H1 (cell line): Measurements from ENCODE around the gene ZNF256.

Source experiments
- CHD1 ChIP-seq: IDR thresholded peaks from 2 replicates; pipeline ENCODE4 v1.6.1; 2012; ENCODE audit warnings: low read depth, low read length, improper control_type of control experiment
- JUND ChIP-seq: IDR thresholded peaks from 2 replicates; pipeline ENCODE4 v1.6.1; 2011; ENCODE audit warnings: mild to moderate bottlenecking, improper control_type of control experiment, low read length
- SIN3A ChIP-seq, 2 experiments: IDR thresholded peaks in 1 of 2; conservative IDR thresholded peaks in 1 of 2; 2 replicates each; pipeline ENCODE4 v1.6.1; 2011 to 2012; ENCODE audit warnings: low read length in 2 of 2, improper control_type of control experiment in 1 of 2, low read depth in 1 of 2, mild to moderate bottlenecking in 1 of 2
- TCF12 ChIP-seq: IDR thresholded peaks from 2 replicates; pipeline ENCODE4 v1.6.1; 2011; ENCODE audit warnings: low read depth, mild to moderate bottlenecking, low read length
- TF ChIP-seq, protein P1 (sequence below), 3 experiments: IDR thresholded peaks; 1 replicate in 2 of 3; 2 replicates in 1 of 3; pipeline versions ENCODE4 v1.5.1 to v1.6.1; 2011; ENCODE audit warnings: low read length in 3 of 3, mild to moderate bottlenecking in 3 of 3, inconsistent platforms in 2 of 3, low read depth in 1 of 3, moderate library complexity in 1 of 3; ENCODE audit not compliant: insufficient read depth in 1 of 3; ENCODE audit errors: control extremely low read depth in 1 of 3

DNA sequence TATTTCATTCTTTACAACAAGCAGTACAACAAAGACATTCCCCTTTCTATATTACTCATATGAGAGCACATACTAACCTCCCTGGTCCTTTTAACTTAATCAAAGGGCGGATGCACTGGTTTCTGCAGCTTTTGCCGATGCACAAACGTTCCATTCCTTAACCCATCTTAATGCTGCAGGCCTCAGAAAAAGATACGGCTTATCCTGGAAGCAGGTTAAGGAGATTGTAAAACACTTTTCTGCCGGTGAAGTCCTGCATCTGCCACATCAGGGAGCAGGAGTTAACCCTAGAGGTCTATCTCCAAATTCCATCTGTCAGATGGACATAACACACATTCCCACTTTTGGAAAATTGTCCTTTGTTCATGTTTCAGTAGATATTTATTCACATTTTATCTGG lies 47.2 kb downstream of the ZNF256 start:
- TF ChIP-seq TCF12 (no peak), CHD1 (no peak), JUND (no peak), SIN3A (conservative IDR thresholded peaks at IDR 0.05 in 1 of 2, IDR thresholded peaks at IDR 0.05 in 1 of 2; ENCODE audit: low read depth in 1 of 2, low read length in 2 of 2) (no peak)
- TF ChIP-seq, protein P1, sequence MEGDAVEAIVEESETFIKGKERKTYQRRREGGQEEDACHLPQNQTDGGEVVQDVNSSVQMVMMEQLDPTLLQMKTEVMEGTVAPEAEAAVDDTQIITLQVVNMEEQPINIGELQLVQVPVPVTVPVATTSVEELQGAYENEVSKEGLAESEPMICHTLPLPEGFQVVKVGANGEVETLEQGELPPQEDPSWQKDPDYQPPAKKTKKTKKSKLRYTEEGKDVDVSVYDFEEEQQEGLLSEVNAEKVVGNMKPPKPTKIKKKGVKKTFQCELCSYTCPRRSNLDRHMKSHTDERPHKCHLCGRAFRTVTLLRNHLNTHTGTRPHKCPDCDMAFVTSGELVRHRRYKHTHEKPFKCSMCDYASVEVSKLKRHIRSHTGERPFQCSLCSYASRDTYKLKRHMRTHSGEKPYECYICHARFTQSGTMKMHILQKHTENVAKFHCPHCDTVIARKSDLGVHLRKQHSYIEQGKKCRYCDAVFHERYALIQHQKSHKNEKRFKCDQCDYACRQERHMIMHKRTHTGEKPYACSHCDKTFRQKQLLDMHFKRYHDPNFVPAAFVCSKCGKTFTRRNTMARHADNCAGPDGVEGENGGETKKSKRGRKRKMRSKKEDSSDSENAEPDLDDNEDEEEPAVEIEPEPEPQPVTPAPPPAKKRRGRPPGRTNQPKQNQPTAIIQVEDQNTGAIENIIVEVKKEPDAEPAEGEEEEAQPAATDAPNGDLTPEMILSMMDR (IDR thresholded peaks at IDR 0.05; ENCODE audit: control extremely low read depth in 1 of 3, insufficient read depth in 1 of 3, low read depth in 1 of 3, low read length in 3 of 3): no peak
